Fibroblast of lung (primary cell): ENCODE results near the gene C10orf90. TPM values are rescaled to one million over a fixed set of nuclear protein-coding genes. Genes with fewer than 3 reads are reported as not detected.

Experiments used
- DNase-seq, 2 donors: peaks; one replicate each; pipeline versions ENCODE4 v3.0.0 to v3.0.0-alpha.2; 2010; ENCODE audit warnings: low read depth in 2 of 2
- H2AFZ ChIP-seq: 2 replicates; pipeline ENCODE4 v1.5.1; 2012; ENCODE audit warnings: low read length, control low read depth, inconsistent platforms
- H3K27ac ChIP-seq: 2 replicates; pipeline ENCODE4 v1.5.1; 2011; ENCODE audit warnings: low read length, control low read depth; ENCODE audit not compliant: insufficient read depth
- H3K27me3 ChIP-seq: 2 replicates; pipeline ENCODE4 v1.5.1; 2011; ENCODE audit warnings: mild to moderate bottlenecking, low read length; ENCODE audit not compliant: control insufficient read depth, insufficient read depth
- H3K36me3 ChIP-seq: 2 replicates; pipeline ENCODE4 v1.5.1; 2011; ENCODE audit warnings: low read length; ENCODE audit not compliant: control insufficient read depth, insufficient read depth
- H3K4me1 ChIP-seq: 2 replicates; pipeline ENCODE4 v1.5.1; 2011; ENCODE audit warnings: low read length; ENCODE audit not compliant: control insufficient read depth, insufficient read depth; ENCODE audit errors: extremely low read depth
- H3K4me2 ChIP-seq: 2 replicates; pipeline ENCODE4 v1.5.1; 2011; ENCODE audit warnings: low read length, control low read depth; ENCODE audit not compliant: insufficient read depth; ENCODE audit errors: extremely low read depth
- H3K4me3 ChIP-seq, 4 experiments: fragments of 200-600 bp in 1 of 4; sonication (generic) in 1 of 4; replicated peaks in 1 of 4; 2 replicates each; pipeline ENCODE4 v1.5.1; 2011 to 2016; ENCODE audit warnings: low read length in 4 of 4, low read depth in 3 of 4, mild to moderate bottlenecking in 3 of 4, control low read depth in 2 of 4, inconsistent platforms in 1 of 4, mixed read lengths in 1 of 4; ENCODE audit not compliant: insufficient read depth in 1 of 4; ENCODE audit errors: control extremely low read depth in 1 of 4
- H3K79me2 ChIP-seq: 2 replicates; pipeline ENCODE4 v1.5.1; 2012; ENCODE audit warnings: mild to moderate bottlenecking, low read length, inconsistent platforms; ENCODE audit not compliant: control insufficient read depth, insufficient read depth
- H3K9ac ChIP-seq: 2 replicates; pipeline ENCODE4 v1.5.1; 2011; ENCODE audit warnings: mild to moderate bottlenecking, low read length, control low read depth; ENCODE audit not compliant: insufficient read depth
- H3K9me3 ChIP-seq: 2 replicates; pipeline ENCODE4 v1.5.1; 2012; ENCODE audit warnings: low read depth, low read length; ENCODE audit not compliant: control insufficient read depth, insufficient read depth
- H4K20me1 ChIP-seq: 2 replicates; pipeline ENCODE4 v1.5.1; 2011; ENCODE audit warnings: low read length; ENCODE audit not compliant: control insufficient read depth, insufficient read depth; ENCODE audit errors: extremely low read depth
- CTCF ChIP-seq, 2 donors: IDR thresholded peaks in 1 of 2; conservative IDR thresholded peaks in 1 of 2; 1 replicate in 1 of 2; 2 replicates in 1 of 2; pipeline ENCODE4 v1.5.1; 2011 to 2012; ENCODE audit warnings: low read length in 2 of 2, control low read depth in 1 of 2, inconsistent platforms in 1 of 2, low read depth in 1 of 2, mild to moderate bottlenecking in 1 of 2
- EZH2 ChIP-seq: IDR thresholded peaks from 2 replicates; pipeline ENCODE4 v1.5.1; 2012; ENCODE audit warnings: low read length, control low read depth, mild to moderate bottlenecking; ENCODE audit errors: missing control alignments
- polyA plus RNA-seq, 2 donors: library from polyadenylated mRNA; depleted of rRNA in 1 of 2; stranded (reverse) in 1 of 2; unstranded in 1 of 2; fragments of >200 nt; gene quantifications; 2 replicates each; pipeline ENCODE4 v1.2.1, GENCODE V29; 2011 to 2012; ENCODE audit warnings: missing spikeins in 1 of 2
- total RNA-seq: library from RNA; depleted of rRNA; stranded (reverse); fragments of >200 nt; gene quantifications from 2 replicates; pipeline ENCODE4 v1.2.1, GENCODE V29; 2014

The C10orf90 gene
- total and polyA plus RNA-seq, 2 donors (not counting 1 experiment from before 2014, with no cell fraction given), result 0.17 to 0.65 TPM

GRCh38 chr10:126479280-126479895 lies 191.1 kb downstream of the C10orf90 start:
- Histone ChIP-seq H3K79me2 (no peaks in the 10 kb centered on the region), H3K27ac (no peak overlapping the region), H3K36me3 (no peaks in the 10 kb centered on the region), H4K20me1 (no peaks in the 10 kb centered on the region), H3K4me1 (no peaks in the 10 kb centered on the region), H3K4me2 (no peak overlapping the region), H3K4me3 (no peak overlapping the region), H3K9ac (no peak overlapping the region), H3K27me3 (no peaks in the 10 kb centered on the region), H3K9me3 (no peaks in the 10 kb centered on the region), H2AFZ (no peak overlapping the region)
- no peak for DNase-seq
- no peak for TF ChIP-seq CTCF (conservative IDR thresholded peaks at IDR 0.05 in 1 of 2, IDR thresholded peaks at IDR 0.05 in 1 of 2; ENCODE audit: low read depth in 1 of 2, low read length in 2 of 2)
- no peak for TF ChIP-seq EZH2

- H3K9me3 ChIP-seq, result no peaks in the 10 kb centered on the region
- DNase-seq, result peak in 1 of 2 donors; percentile 20
- H3K27ac ChIP-seq, result no peak overlapping the region
- no peaks in the 10 kb centered on the region for H4K20me1 ChIP-seq
- no peaks in the 10 kb centered on the region for H3K79me2 ChIP-seq
- TF ChIP-seq EZH2, result no peak
- TF ChIP-seq CTCF (conservative IDR thresholded peaks at IDR 0.05 in 1 of 2, IDR thresholded peaks at IDR 0.05 in 1 of 2; ENCODE audit: low read depth in 1 of 2, low read length in 2 of 2), result no peak
- H3K4me3 ChIP-seq, result no peak overlapping the region
- H3K36me3 ChIP-seq, result no peaks in the 10 kb centered on the region
- no peak overlapping the region for H2AFZ ChIP-seq
- H3K4me1 ChIP-seq, result no peaks in the 10 kb centered on the region
- H3K4me2 ChIP-seq, result no peak overlapping the region
- no peak overlapping the region for H3K9ac ChIP-seq
- no peaks in the 10 kb centered on the region for H3K27me3 ChIP-seq
These were observed 191.9 kb downstream of the C10orf90 start for GRCh38 chr10:126478546-126478945.

GRCh38 chr10:126476246-126476645 lies 194.2 kb downstream of the C10orf90 start:
- Histone ChIP-seq H3K9ac (no peak overlapping the region), H3K4me2 (no peak overlapping the region), H3K36me3 (no peaks in the 10 kb centered on the region), H3K4me3 (no peak overlapping the region), H3K27me3 (no peaks in the 10 kb centered on the region), H2AFZ (no peak overlapping the region), H4K20me1 (no peaks in the 10 kb centered on the region), H3K79me2 (no peaks in the 10 kb centered on the region), H3K9me3 (no peaks in the 10 kb centered on the region), H3K4me1 (no peaks in the 10 kb centered on the region), H3K27ac (no peak overlapping the region)
- no peak for DNase-seq
- no peak for TF ChIP-seq CTCF (conservative IDR thresholded peaks at IDR 0.05 in 1 of 2, IDR thresholded peaks at IDR 0.05 in 1 of 2; ENCODE audit: low read depth in 1 of 2, low read length in 2 of 2)
- TF ChIP-seq EZH2, result no peak
